ENCODE measurements around the gene MACROD1. TPM values are rescaled to one million over a fixed set of nuclear protein-coding genes. Genes with fewer than 3 reads are reported as not detected.

MACROD1 gene
- total and polyA plus RNA-seq, 2 of the 13 experiments (the other 11 are each of a cell fraction or from before 2014, with no cell fraction given) = 23.1 to 34.5 TPM

DNA sequence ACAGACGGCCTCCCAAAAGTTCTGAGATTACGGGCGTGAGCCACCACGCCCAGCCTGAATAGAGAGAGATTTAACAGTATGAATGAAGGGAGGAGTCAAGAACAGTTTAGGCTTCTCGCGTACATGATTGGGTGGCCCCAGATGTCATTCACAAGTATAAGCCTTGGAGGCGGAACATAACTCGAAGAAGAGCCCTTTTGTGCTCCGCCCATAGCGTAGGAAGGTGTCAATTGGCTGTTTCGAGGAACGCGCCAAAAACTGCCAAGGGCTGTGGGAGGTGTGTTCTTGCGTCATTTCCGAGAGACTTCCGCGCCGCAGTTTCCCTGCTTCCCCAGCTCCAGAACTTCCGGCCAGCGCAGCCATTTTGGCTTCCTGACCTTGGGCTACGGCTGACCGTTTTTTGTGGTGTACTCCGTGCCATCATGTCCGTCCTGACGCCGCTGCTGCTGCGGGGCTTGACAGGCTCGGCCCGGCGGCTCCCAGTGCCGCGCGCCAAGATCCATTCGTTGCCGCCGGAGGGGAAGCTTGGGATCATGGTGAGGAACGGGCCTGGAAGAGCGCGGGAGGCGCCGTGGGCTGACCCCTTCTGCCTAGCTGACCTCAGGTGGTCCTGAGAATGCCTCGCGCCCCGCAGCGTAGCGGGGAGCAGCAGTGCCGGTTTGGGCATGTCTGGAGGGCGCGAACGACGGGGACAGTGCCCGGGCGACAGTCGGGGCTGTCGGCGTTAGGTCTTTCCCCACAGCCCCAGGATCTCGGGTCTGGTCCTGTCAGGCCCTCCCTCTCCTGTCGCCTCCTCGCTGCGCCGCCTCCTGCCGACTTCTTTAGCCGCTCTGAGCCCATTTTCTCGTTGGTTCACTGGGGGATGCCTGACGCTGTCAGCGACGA, 191.4 kb downstream of the MACROD1 start, which contains the start of gene COX8A (continued):
- TF ChIP-seq PBX2 (CRISPR knock-in tag; IDR thresholded peaks at IDR 0.05) = peak; percentile 84
- TF ChIP-seq CEBPB (IDR thresholded peaks at IDR 0.05; ENCODE audit: borderline replicate concordance, low read depth, low read length) = peak; percentile 95
- peak; percentile 56; the same call in 1 of the 2 replicates for TF ChIP-seq ZNF354B (CRISPR knock-in tag; IDR thresholded peaks at IDR 0.05)
- TF ChIP-seq TBP (CRISPR knock-in tag; IDR thresholded peaks at IDR 0.05) = no peak
- peak; percentile 61; the same call in 1 of the 2 replicates for TF ChIP-seq ZNF292 (CRISPR knock-in tag; IDR thresholded peaks at IDR 0.05; ENCODE audit: borderline replicate concordance, low read depth)
- TF ChIP-seq PCBP2 (optimal IDR thresholded peaks at IDR 0.05; ENCODE audit: low read depth, low read length, poor library complexity, severe bottlenecking) = no peak
- 0 out of 2 replicates have a peak, but pooled peaks have one; percentile 22 for TF ChIP-seq ZBED4 (CRISPR knock-in tag; IDR thresholded peaks at IDR 0.05; ENCODE audit: borderline replicate concordance)
- peak; percentile 96 for TF ChIP-seq CREM (IDR thresholded peaks at IDR 0.05)
- 0 out of 2 replicates have a peak, but pooled peaks have one; percentile 34 for TF ChIP-seq CREM (CRISPR knock-in tag; IDR thresholded peaks at IDR 0.05)
- 0 out of 2 replicates have a peak, but pooled peaks have one; percentile 33 for TF ChIP-seq PRMT3 (CRISPR knock-in tag; IDR thresholded peaks at IDR 0.05; ENCODE audit: borderline replicate concordance, low read depth)
- 0 out of 2 replicates have a peak, but pooled peaks have one; percentile 41 for TF ChIP-seq ZNF777 (CRISPR knock-in tag; IDR thresholded peaks at IDR 0.05)
- no peak for TF ChIP-seq ZNF572 (CRISPR knock-in tag; IDR thresholded peaks at IDR 0.05)
- TF ChIP-seq ZNF275 (CRISPR knock-in tag; IDR thresholded peaks at IDR 0.05; ENCODE audit: borderline replicate concordance) = peak; percentile 56; the same call in 1 of the 2 replicates
- TF ChIP-seq TRIM22 (IDR thresholded peaks at IDR 0.05) = no peak
- TF ChIP-seq MTF1 (CRISPR knock-in tag; IDR thresholded peaks at IDR 0.05) = peak; percentile 60; the same call in 1 of the 2 replicates
- TF ChIP-seq TGIF2 (CRISPR knock-in tag; IDR thresholded peaks at IDR 0.05) = peak; percentile 78
- no peak for TF ChIP-seq ARNT (IDR thresholded peaks at IDR 0.05)
- peak; percentile 62; the same call in 1 of the 2 replicates for TF ChIP-seq KLF6 (CRISPR knock-in tag; IDR thresholded peaks at IDR 0.05)
- peak; percentile 70; the same call in 1 of the 2 replicates for TF ChIP-seq IRF2 (CRISPR knock-in tag; IDR thresholded peaks at IDR 0.05)
- peak; percentile 81; the same call in 1 of the 2 replicates for TF ChIP-seq ZNF780A (CRISPR knock-in tag; IDR thresholded peaks at IDR 0.05)
- TF ChIP-seq SMARCC2 (IDR thresholded peaks at IDR 0.05) = no peak
- no peak for TF ChIP-seq RFX1 (IDR thresholded peaks at IDR 0.05)

Measured in HepG2 (cell line).